ENCODE data around the gene RAD51B. TPM values are rescaled to one million over a fixed set of nuclear protein-coding genes. Genes with fewer than 3 reads are reported as not detected.

The RAD51B gene
- total RNA-seq, 2 donors from 2014 or later = 31.1 to 67.3 TPM

DNA sequence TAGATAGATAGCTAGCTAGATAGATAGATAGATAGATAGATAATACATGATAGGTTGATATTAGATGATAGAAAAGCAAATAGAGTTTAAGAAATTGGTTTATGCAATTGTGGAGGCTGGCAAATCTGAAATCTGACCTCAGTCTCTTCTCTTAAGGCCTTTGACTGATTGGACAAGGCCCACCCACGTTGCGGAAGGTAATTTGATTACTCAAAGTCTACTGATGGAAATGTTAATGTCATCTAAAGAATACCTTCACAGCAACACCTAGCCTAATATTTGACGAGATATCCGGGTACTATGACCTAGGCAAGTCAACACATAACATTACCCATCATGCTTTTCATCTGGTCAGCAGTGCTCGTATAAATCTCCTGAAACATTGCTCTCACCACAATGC is 782.9 kb downstream of the RAD51B start:
- no peak for DNase-seq (ENCODE audit: low spot score)
- Mint-ChIP-seq H3K27me3 (no peaks in the 10 kb centered on the region), H3K9me3 (no peaks in the 10 kb centered on the region), H3K4me1 (ENCODE audit: low read depth in 2 of 2) (peaks cover 8 to 13% of the 10 kb centered on the region in 2 donors), H3K36me3 (no peaks in the 10 kb centered on the region), H3K4me3 (no peak overlapping the region), H3K27ac (no peak overlapping the region)
- no peak for ATAC-seq

DNA sequence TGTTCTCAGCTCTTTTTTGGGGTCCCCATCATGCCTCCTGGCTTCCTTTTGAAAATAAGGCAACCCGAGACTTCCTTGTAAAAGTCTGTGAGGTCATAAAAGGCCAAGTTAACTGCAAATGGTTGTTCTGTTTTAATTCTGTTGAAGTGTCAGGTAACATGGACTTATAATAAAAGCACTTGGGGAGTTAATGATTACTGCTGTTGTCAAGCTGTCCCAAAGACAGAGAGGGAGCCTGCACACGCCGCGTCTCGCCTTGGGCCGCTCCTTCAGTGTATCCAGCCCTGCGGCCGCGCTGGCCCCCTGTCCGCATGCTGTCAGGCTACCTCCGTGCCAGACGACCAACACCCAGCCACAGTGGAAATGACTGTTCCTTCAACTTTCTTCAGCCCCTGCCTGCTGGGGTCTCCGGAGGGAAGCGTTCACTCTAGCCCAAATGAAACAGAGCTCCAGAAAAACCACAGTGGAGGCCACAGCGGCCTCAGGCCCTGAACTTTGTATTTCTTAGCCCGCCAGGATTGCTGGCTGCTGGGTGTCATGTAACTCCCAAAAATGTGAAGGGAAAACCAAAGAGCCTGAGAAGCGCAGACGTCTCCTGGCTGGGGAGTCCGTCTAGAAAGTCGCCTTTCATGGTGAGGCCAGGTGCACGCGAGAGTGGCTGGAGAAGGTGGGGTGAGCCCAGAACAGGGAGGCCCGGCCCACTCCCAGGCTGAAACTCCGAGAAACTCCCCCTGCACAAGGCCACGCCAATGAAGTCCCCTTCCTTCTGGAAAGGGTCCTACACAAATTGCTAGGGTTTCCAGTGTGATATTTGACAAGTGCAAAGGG is 784.2 kb downstream of the RAD51B start:
- H3K4me3 Mint-ChIP-seq = no peak overlapping the region
- H3K9me3 Mint-ChIP-seq = no peaks in the 10 kb centered on the region
- H3K36me3 Mint-ChIP-seq = no peaks in the 10 kb centered on the region
- H3K27ac Mint-ChIP-seq = no peak overlapping the region
- no peaks in the 10 kb centered on the region for H3K27me3 Mint-ChIP-seq
- ATAC-seq = no peak
- DNase-seq (ENCODE audit: low spot score) = no peak
- H3K4me1 Mint-ChIP-seq (ENCODE audit: low read depth in 2 of 2) = peaks cover 8 to 19% of the 10 kb centered on the region in 2 donors

DNA sequence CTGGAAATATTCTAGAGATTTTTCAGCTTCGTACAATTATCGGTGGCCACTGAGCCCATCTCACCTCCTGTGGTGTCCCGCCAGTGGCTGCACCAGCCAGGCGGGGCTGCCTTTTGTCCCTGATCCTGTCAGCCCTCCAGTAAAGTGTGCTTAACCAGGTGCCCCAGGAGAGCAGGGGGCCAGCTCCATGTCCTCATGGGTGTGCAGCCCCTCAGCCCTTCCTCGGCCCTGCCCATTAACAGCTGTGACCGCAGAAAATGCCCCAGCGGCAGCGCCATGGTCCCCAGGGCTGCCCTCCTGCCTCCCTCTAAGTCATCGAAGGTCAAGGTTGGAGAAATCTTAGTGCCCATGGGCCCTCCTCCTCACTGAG is 784.8 kb downstream of the RAD51B start:
- Mint-ChIP-seq H3K27ac (peak overlapping the region in 1 of 2 donors; percentile 30), H3K4me3 (no peak overlapping the region), H3K4me1 (ENCODE audit: low read depth in 2 of 2) (peaks cover 3 to 15% of the 10 kb centered on the region in 2 donors), H3K27me3 (no peaks in the 10 kb centered on the region), H3K36me3 (no peaks in the 10 kb centered on the region), H3K9me3 (no peaks in the 10 kb centered on the region)
- DNase-seq (ENCODE audit: low spot score) (no peak), ATAC-seq (no peak)

DNA sequence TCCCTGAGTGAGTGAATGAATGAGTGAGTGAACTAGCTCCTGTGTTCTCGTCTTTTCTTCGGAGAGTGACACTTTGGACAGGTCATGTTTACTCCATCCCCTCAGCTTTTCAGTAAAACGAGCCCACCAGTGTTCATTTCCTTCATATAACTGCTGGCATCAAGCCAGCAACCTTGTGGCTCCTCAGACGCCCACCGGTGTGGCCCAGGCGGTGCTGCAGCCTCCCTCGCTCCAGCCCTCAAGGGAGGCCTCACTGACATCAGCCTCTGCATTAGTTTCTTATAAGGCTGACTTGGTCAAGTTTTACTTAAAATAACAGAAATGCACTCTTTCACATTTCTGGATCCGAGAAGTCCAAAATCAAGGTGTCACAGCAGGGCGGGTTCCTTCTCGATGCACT is 785.2 kb downstream of the RAD51B start:
- no peaks in the 10 kb centered on the region for H3K9me3 Mint-ChIP-seq
- DNase-seq (ENCODE audit: low spot score) = no peak
- ATAC-seq = no peak
- no peaks in the 10 kb centered on the region for H3K27me3 Mint-ChIP-seq
- H3K4me1 Mint-ChIP-seq (ENCODE audit: low read depth in 2 of 2) = peaks cover 0 to 12% of the 10 kb centered on the region in 2 donors
- H3K36me3 Mint-ChIP-seq = no peaks in the 10 kb centered on the region
- no peak overlapping the region for H3K4me3 Mint-ChIP-seq
- peak overlapping the region in 1 of 2 donors; percentile 30 for H3K27ac Mint-ChIP-seq

GRCh38 chr14:68606176-68606575 is 786.6 kb downstream of the RAD51B start:
- Mint-ChIP-seq H3K27me3 (no peaks in the 10 kb centered on the region), H3K36me3 (no peaks in the 10 kb centered on the region), H3K27ac (no peak overlapping the region), H3K4me3 (no peak overlapping the region), H3K9me3 (no peaks in the 10 kb centered on the region), H3K4me1 (ENCODE audit: low read depth in 2 of 2) (peaks cover 0 to 12% of the 10 kb centered on the region in 2 donors)
- ATAC-seq = no peak
- DNase-seq (ENCODE audit: low spot score) = no peak

- Mint-ChIP-seq H3K27ac (no peak overlapping the region), H3K4me1 (ENCODE audit: low read depth in 2 of 2) (peaks cover 0 to 12% of the 10 kb centered on the region in 2 donors), H3K9me3 (no peaks in the 10 kb centered on the region), H3K4me3 (no peak overlapping the region), H3K36me3 (no peaks in the 10 kb centered on the region), H3K27me3 (no peaks in the 10 kb centered on the region)
- no peak for DNase-seq (ENCODE audit: low spot score)
- ATAC-seq = no peak
These were observed 787.1 kb downstream of the RAD51B start for GRCh38 chr14:68606644-68607043.

DNA sequence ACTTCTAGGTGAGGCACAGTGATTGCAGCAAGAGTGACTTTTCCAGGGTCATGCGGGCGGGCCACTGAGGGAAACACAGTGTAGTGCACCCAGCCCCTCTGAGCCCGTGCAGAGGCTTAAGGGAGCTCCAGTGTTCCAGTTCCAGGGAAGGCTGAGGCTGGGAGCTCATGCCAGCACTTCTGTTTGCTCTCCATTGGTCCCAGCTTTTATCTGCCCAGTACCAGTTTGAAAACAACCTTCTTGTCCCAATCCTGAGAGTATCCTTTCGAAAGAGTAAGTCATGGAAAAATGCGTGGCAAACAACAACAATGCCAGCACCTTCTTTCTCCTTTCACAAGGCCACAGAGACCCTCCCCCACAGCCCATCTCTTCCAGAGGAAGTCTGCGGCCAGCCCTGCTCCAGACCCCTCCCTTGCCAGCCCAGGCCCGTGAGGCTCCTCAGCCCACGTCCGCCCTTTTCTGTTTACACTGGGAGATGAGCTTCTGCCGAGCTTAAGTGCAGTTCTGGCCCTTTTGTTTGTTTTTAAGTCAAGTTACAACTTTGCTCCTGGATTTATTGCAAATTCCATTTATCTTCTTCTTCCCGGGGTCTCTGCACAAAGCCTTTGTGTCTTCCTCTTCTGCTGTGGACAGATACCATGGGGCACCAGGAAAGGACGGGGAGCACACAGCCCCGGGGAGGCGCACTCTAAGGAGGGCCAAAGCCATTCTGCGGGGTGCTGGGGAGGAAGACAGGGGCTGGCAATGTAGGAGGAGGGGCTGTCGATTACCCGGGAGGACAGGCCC is 787.7 kb downstream of the RAD51B start:
- H3K4me3 Mint-ChIP-seq = no peak overlapping the region
- H3K27ac Mint-ChIP-seq = peak overlapping the region in 1 of 2 donors; percentile 32
- ATAC-seq = no peak
- no peaks in the 10 kb centered on the region for H3K27me3 Mint-ChIP-seq
- peaks cover 0 to 12% of the 10 kb centered on the region in 2 donors for H3K4me1 Mint-ChIP-seq (ENCODE audit: low read depth in 2 of 2)
- H3K36me3 Mint-ChIP-seq = peaks cover under 1% of the 10 kb centered on the region
- H3K9me3 Mint-ChIP-seq = no peaks in the 10 kb centered on the region
- no peak for DNase-seq (ENCODE audit: low spot score)

DNA sequence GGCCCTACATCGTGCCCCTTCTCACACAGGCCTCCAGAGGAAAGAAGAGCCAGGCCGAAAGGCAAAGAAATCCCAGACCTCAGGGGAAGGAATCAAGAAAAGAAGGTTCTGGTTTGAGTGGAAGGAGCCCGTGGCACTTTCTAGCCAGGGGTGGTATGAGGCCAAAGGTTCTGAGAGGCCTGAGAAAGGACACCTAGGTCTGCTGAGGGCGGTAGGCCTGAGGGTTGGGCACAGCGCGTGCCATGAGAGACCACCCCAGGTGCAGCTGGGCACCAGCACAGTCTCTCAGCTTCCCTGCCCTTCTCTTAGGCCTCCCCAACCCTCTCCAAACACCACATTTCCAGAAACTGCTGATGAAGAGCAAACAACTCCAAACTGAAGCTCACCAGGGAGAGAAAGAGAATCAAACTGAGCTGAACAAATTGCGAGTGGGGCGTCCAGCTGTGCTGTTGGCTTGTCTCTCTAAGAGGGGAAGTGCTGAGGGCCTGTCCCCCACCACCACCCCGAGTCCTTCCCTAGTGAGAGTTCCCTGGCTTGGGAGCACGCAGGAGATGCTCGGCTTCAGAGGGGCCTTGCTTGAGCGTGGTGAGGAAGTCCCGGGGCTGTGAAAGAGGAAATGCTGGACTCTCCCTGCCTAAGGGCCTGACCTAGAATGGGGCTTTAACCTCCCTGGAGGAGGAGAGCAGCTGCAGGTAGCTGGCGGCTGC is 788.4 kb downstream of the RAD51B start:
- Mint-ChIP-seq H3K9me3 (no peaks in the 10 kb centered on the region), H3K36me3 (peaks cover 5% of the 10 kb centered on the region), H3K4me3 (no peak overlapping the region), H3K4me1 (ENCODE audit: low read depth in 2 of 2) (peaks cover 0 to 12% of the 10 kb centered on the region in 2 donors), H3K27me3 (no peaks in the 10 kb centered on the region), H3K27ac (peak overlapping the region in 1 of 2 donors; percentile 32)
- no peak for DNase-seq (ENCODE audit: low spot score)
- ATAC-seq = no peak

DNA sequence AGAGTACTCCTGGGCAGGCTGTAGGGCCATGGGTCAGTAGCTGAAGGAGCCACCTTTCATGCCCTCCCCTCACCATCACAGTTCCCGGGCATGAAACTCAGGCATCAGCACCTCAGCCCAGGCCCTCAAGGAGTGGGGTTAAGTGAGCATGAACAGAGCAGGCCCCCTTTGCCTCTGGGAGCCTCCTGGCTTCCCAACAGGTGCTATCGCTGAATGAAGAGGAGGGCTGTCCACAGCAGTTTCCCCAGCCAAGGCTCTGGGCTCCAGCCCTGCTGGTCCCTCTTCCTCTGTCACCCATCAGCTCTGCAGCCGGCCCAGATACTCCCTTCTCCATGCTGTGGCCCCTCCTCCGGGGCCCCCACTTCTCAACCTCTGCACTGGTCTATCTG is 789.0 kb downstream of the RAD51B start:
- H3K4me3 Mint-ChIP-seq = no peak overlapping the region
- peaks cover 5% of the 10 kb centered on the region for H3K36me3 Mint-ChIP-seq
- H3K9me3 Mint-ChIP-seq = no peaks in the 10 kb centered on the region
- DNase-seq (ENCODE audit: low spot score) (no peak), ATAC-seq (no peak)
- peaks cover 0 to 12% of the 10 kb centered on the region in 2 donors for H3K4me1 Mint-ChIP-seq (ENCODE audit: low read depth in 2 of 2)
- H3K27me3 Mint-ChIP-seq = no peaks in the 10 kb centered on the region
- H3K27ac Mint-ChIP-seq = no peak overlapping the region

- no peak overlapping the region for H3K27ac Mint-ChIP-seq
- H3K27me3 Mint-ChIP-seq = no peaks in the 10 kb centered on the region
- ATAC-seq (no peak), DNase-seq (ENCODE audit: low spot score) (no peak)
- H3K4me1 Mint-ChIP-seq (ENCODE audit: low read depth in 2 of 2) = peaks cover 0 to 12% of the 10 kb centered on the region in 2 donors
- H3K4me3 Mint-ChIP-seq = no peak overlapping the region
- H3K36me3 Mint-ChIP-seq = peaks cover 9% of the 10 kb centered on the region
- H3K9me3 Mint-ChIP-seq = no peaks in the 10 kb centered on the region
These were observed 789.4 kb downstream of the RAD51B start for GRCh38 chr14:68609012-68609411.

GRCh38 chr14:68610251-68610793 is 790.7 kb downstream of the RAD51B start:
- H3K36me3 Mint-ChIP-seq = peaks cover 15% of the 10 kb centered on the region
- H3K4me3 Mint-ChIP-seq = no peak overlapping the region
- peaks cover 0 to 12% of the 10 kb centered on the region in 2 donors for H3K4me1 Mint-ChIP-seq (ENCODE audit: low read depth in 2 of 2)
- DNase-seq (ENCODE audit: low spot score) = no peak
- no peaks in the 10 kb centered on the region for H3K27me3 Mint-ChIP-seq
- no peak for ATAC-seq
- no peak overlapping the region for H3K27ac Mint-ChIP-seq
- H3K9me3 Mint-ChIP-seq = no peaks in the 10 kb centered on the region

GRCh38 chr14:68611599-68611998 is 792.0 kb downstream of the RAD51B start:
- peaks cover 0 to 12% of the 10 kb centered on the region in 2 donors for H3K4me1 Mint-ChIP-seq (ENCODE audit: low read depth in 2 of 2)
- H3K9me3 Mint-ChIP-seq = peaks cover 8% of the 10 kb centered on the region
- H3K36me3 Mint-ChIP-seq = peaks cover 26% of the 10 kb centered on the region
- no peak for ATAC-seq
- no peak overlapping the region for H3K27ac Mint-ChIP-seq
- H3K27me3 Mint-ChIP-seq = no peaks in the 10 kb centered on the region
- no peak for DNase-seq (ENCODE audit: low spot score)
- no peak overlapping the region for H3K4me3 Mint-ChIP-seq

GRCh38 chr14:68612049-68612448 is 792.5 kb downstream of the RAD51B start:
- Mint-ChIP-seq H3K27ac (no peak overlapping the region), H3K36me3 (peaks cover 30% of the 10 kb centered on the region), H3K9me3 (peaks cover 12% of the 10 kb centered on the region), H3K4me1 (ENCODE audit: low read depth in 2 of 2) (peaks cover 0 to 11% of the 10 kb centered on the region in 2 donors), H3K4me3 (no peak overlapping the region), H3K27me3 (no peaks in the 10 kb centered on the region)
- ATAC-seq = no peak
- DNase-seq (ENCODE audit: low spot score) = no peak
